OCI-LY1 (cell line): Measurements from ENCODE around the gene CACNA2D3.

Experiments used
- H2AFZ ChIP-seq: fragments of 200-600 bp; sonication (generic), shearing (Covaris generic); 2 replicates; pipeline ENCODE4 v1.6.0; 2014; ENCODE audit warnings: antibody characterized with exemption, mild to moderate bottlenecking, low read length
- H3F3A ChIP-seq: fragments of 200-600 bp; sonication (generic), shearing (Covaris generic); 2 replicates; pipeline ENCODE4 v1.6.0; 2014; ENCODE audit warnings: mild to moderate bottlenecking, antibody characterized with exemption, low read length, moderate library complexity; ENCODE audit not compliant: insufficient read depth
- H3K27ac ChIP-seq: fragments of 200-600 bp; sonication (generic); 2 replicates; pipeline ENCODE4 v1.5.1; 2014; ENCODE audit warnings: low read length, mixed run types, mild to moderate bottlenecking, low read depth; ENCODE audit not compliant: poor library complexity, severe bottlenecking
- H3K27me3 ChIP-seq: fragments of 200-600 bp; sonication (generic); 2 replicates; pipeline ENCODE4 v1.6.0; 2014; ENCODE audit warnings: antibody characterized with exemption, mild to moderate bottlenecking, low read length, moderate library complexity; ENCODE audit not compliant: insufficient read depth
- H3K36me3 ChIP-seq: fragments of 200-600 bp; sonication (generic); 2 replicates; pipeline ENCODE4 v1.6.1; 2014; ENCODE audit warnings: mild to moderate bottlenecking, antibody characterized with exemption, low read length, moderate library complexity, mixed read lengths; ENCODE audit not compliant: insufficient read depth
- H3K4me1 ChIP-seq: fragments of 200-600 bp; sonication (generic); 2 replicates; pipeline ENCODE4 v1.5.1; 2014; ENCODE audit warnings: mild to moderate bottlenecking, low read length, moderate library complexity; ENCODE audit not compliant: insufficient read depth, severe bottlenecking
- H3K4me2 ChIP-seq: fragments of 200-600 bp; sonication (generic), shearing (Covaris generic); 2 replicates; pipeline ENCODE4 v1.6.1; 2014; ENCODE audit warnings: low read length
- H3K4me3 ChIP-seq: fragments of 200-600 bp; sonication (generic); 2 replicates; pipeline ENCODE4 v1.5.1; 2014; ENCODE audit warnings: low read length, low read depth, mild to moderate bottlenecking, mixed read lengths; ENCODE audit not compliant: poor library complexity, severe bottlenecking
- H3K79me2 ChIP-seq: fragments of 200-600 bp; shearing (Covaris generic); 2 replicates; pipeline ENCODE4 v1.6.1; 2016; ENCODE audit warnings: mixed run types, low read length, mixed read lengths; ENCODE audit not compliant: insufficient read depth
- H3K9ac ChIP-seq: fragments of 200-600 bp; sonication (generic), shearing (Covaris generic); 2 replicates; pipeline ENCODE4 v1.6.1; 2014; ENCODE audit warnings: mild to moderate bottlenecking, low read length, mixed read lengths
- H3K9me2 ChIP-seq: fragments of 200-600 bp; sonication (generic), shearing (Covaris generic); 2 replicates; pipeline ENCODE4 v1.6.1; 2014; ENCODE audit warnings: low read depth, mild to moderate bottlenecking, low read length, mixed read lengths
- H3K9me3 ChIP-seq: fragments of 200-600 bp; shearing (Covaris generic); 2 replicates; pipeline ENCODE4 v1.6.1; 2014; ENCODE audit warnings: low read length, mixed read lengths
- H4K20me1 ChIP-seq: fragments of 200-600 bp; sonication (generic), shearing (Covaris generic); 2 replicates; pipeline ENCODE4 v1.6.0; 2016; ENCODE audit warnings: mild to moderate bottlenecking, low read length; ENCODE audit not compliant: insufficient read depth
- CTCF ChIP-seq: fragments of 200-600 bp; sonication (generic), shearing (Covaris generic); IDR thresholded peaks from 2 replicates; pipeline ENCODE4 v1.5.1; 2017; ENCODE audit warnings: mild to moderate bottlenecking, antibody characterized with exemption, low read length, moderate library complexity, mixed read lengths
- EZH2 ChIP-seq: fragments of 200-600 bp; sonication (generic), shearing (Covaris generic); IDR thresholded peaks from 2 replicates; pipeline ENCODE4 v1.8.0; 2017; ENCODE audit warnings: borderline replicate concordance, mixed run types, mild to moderate bottlenecking, antibody characterized with exemption, low read length, moderate library complexity, mixed read lengths

CACNA2D3 gene

GRCh38 chr3:54836871-54837270, 714.5 kb downstream of the CACNA2D3 start:
- Histone ChIP-seq H2AFZ (no peak overlapping the region), H3K27me3 (no peaks in the 10 kb centered on the region), H3K79me2 (no peaks in the 10 kb centered on the region), H3K9me3 (no peaks in the 10 kb centered on the region), H3K9ac (no peak overlapping the region), H3F3A (no peaks in the 10 kb centered on the region), H3K4me3 (no peak overlapping the region), H3K4me1 (no peaks in the 10 kb centered on the region), H3K27ac (no peak overlapping the region), H3K36me3 (no peaks in the 10 kb centered on the region), H4K20me1 (no peaks in the 10 kb centered on the region), H3K4me2 (no peak overlapping the region), H3K9me2 (no peaks in the 10 kb centered on the region)
- TF ChIP-seq CTCF (no peak), EZH2 (no peak)

- Histone ChIP-seq H3F3A (no peaks in the 10 kb centered on the region), H3K27me3 (no peaks in the 10 kb centered on the region), H2AFZ (no peak overlapping the region), H3K9me2 (no peaks in the 10 kb centered on the region), H3K9ac (no peak overlapping the region), H3K4me2 (no peak overlapping the region), H4K20me1 (no peaks in the 10 kb centered on the region), H3K4me1 (no peaks in the 10 kb centered on the region), H3K36me3 (no peaks in the 10 kb centered on the region), H3K9me3 (no peaks in the 10 kb centered on the region), H3K27ac (no peak overlapping the region), H3K4me3 (no peak overlapping the region), H3K79me2 (no peaks in the 10 kb centered on the region)
- no peak for TF ChIP-seq EZH2
- no peak for TF ChIP-seq CTCF
Observed at GRCh38 chr3:54837964-54838363, 715.6 kb downstream of the CACNA2D3 start.

- Histone ChIP-seq H3F3A (no peaks in the 10 kb centered on the region), H3K27ac (no peak overlapping the region), H2AFZ (no peak overlapping the region), H3K79me2 (no peaks in the 10 kb centered on the region), H4K20me1 (no peaks in the 10 kb centered on the region), H3K9me2 (no peaks in the 10 kb centered on the region), H3K4me1 (no peaks in the 10 kb centered on the region), H3K9me3 (no peaks in the 10 kb centered on the region), H3K36me3 (no peaks in the 10 kb centered on the region), H3K4me3 (no peak overlapping the region), H3K27me3 (no peaks in the 10 kb centered on the region), H3K9ac (no peak overlapping the region), H3K4me2 (no peak overlapping the region)
- no peak for TF ChIP-seq CTCF
Observed at GRCh38 chr3:54841471-54841870, 719.1 kb downstream of the CACNA2D3 start.
